H9 (cell line): ENCODE results near the gene RBSN. TPM values are rescaled to one million over a fixed set of nuclear protein-coding genes. Genes with fewer than 3 reads are reported as not detected.

Experiments used
- DNase-seq: peaks from one replicate; pipeline ENCODE4 v3.0.0-alpha.2; 2017
- H2AFZ ChIP-seq: one replicate; pipeline ENCODE4 v1.6.1; 2013; ENCODE audit warnings: mild to moderate bottlenecking, low read length, control low read depth, moderate library complexity
- H2AK5ac ChIP-seq: 2 replicates; pipeline ENCODE4 v1.6.1; 2013; ENCODE audit warnings: low read length, control low read depth, mixed read lengths; ENCODE audit not compliant: insufficient read length
- H2BK120ac ChIP-seq: one replicate; pipeline ENCODE4 v1.6.1; 2013; ENCODE audit warnings: low read depth, mild to moderate bottlenecking, low read length, control low read depth, inconsistent platforms; ENCODE audit not compliant: poor library complexity, severe bottlenecking
- H2BK12ac ChIP-seq: 2 replicates; pipeline ENCODE4 v1.6.1; 2013; ENCODE audit warnings: low read length, control low read depth, mixed read lengths, low read depth; ENCODE audit not compliant: insufficient read length
- H2BK15ac ChIP-seq: 2 replicates; pipeline ENCODE4 v1.6.1; 2013; ENCODE audit warnings: low read depth, low read length, control low read depth
- H2BK20ac ChIP-seq: one replicate; pipeline ENCODE4 v1.6.1; 2013; ENCODE audit warnings: low read depth, mild to moderate bottlenecking, low read length, control low read depth, inconsistent platforms; ENCODE audit not compliant: poor library complexity, severe bottlenecking
- H2BK5ac ChIP-seq: 2 replicates; pipeline ENCODE4 v1.6.1; 2013; ENCODE audit warnings: low read length, control low read depth, mixed read lengths; ENCODE audit not compliant: insufficient read length
- H3K14ac ChIP-seq: 2 replicates; pipeline ENCODE4 v1.6.1; 2013; ENCODE audit warnings: low read length, control low read depth; ENCODE audit not compliant: insufficient read depth
- H3K18ac ChIP-seq: 2 replicates; pipeline ENCODE4 v1.6.1; 2013; ENCODE audit warnings: low read depth, mild to moderate bottlenecking, mixed read lengths, low read length, control low read depth; ENCODE audit not compliant: insufficient read length
- H3K23ac ChIP-seq: 2 replicates; pipeline ENCODE4 v1.6.1; 2013; ENCODE audit warnings: low read length, control low read depth, mixed read lengths, low read depth; ENCODE audit not compliant: insufficient read length
- H3K23me2 ChIP-seq: 2 replicates; pipeline ENCODE4 v1.6.1; 2013; ENCODE audit warnings: low read depth, mild to moderate bottlenecking, mixed read lengths, low read length, control low read depth; ENCODE audit not compliant: insufficient read length, poor library complexity, severe bottlenecking
- H3K27ac ChIP-seq: 2 replicates; pipeline ENCODE4 v1.5.1; 2013; ENCODE audit warnings: low read length, control low read depth, mixed read lengths, low read depth; ENCODE audit not compliant: insufficient read length
- H3K27me3 ChIP-seq: 2 replicates; pipeline ENCODE4 v1.6.1; 2013; ENCODE audit warnings: low read length, control low read depth, inconsistent platforms; ENCODE audit not compliant: insufficient read depth
- H3K4ac ChIP-seq: 2 replicates; pipeline ENCODE4 v1.6.1; 2013; ENCODE audit warnings: low read depth, mild to moderate bottlenecking, control low read depth, inconsistent platforms, low read length, moderate library complexity
- H3K4me1 ChIP-seq: 2 replicates; pipeline ENCODE4 v1.6.1; 2013; ENCODE audit warnings: low read length, control low read depth, inconsistent platforms; ENCODE audit not compliant: insufficient read depth
- H3K4me2 ChIP-seq: 2 replicates; pipeline ENCODE4 v1.6.1; 2013; ENCODE audit warnings: low read length, control low read depth, mixed read lengths; ENCODE audit not compliant: insufficient read length, insufficient read depth
- H3K56ac ChIP-seq: 2 replicates; pipeline ENCODE4 v1.6.1; 2013; ENCODE audit warnings: low read depth, mild to moderate bottlenecking, mixed read lengths, low read length, control low read depth; ENCODE audit not compliant: insufficient read length
- H3K79me1 ChIP-seq: 2 replicates; pipeline ENCODE4 v1.6.1; 2013; ENCODE audit warnings: low read depth, mild to moderate bottlenecking, moderate library complexity, low read length, control low read depth, inconsistent platforms; ENCODE audit not compliant: insufficient read depth, poor library complexity, severe bottlenecking
- H3K79me2 ChIP-seq: 2 replicates; pipeline ENCODE4 v1.6.1; 2013; ENCODE audit warnings: low read length, control low read depth, inconsistent platforms; ENCODE audit not compliant: insufficient read depth
- H3K9ac ChIP-seq: 2 replicates; pipeline ENCODE4 v1.6.1; 2013; ENCODE audit warnings: low read length, control low read depth, mixed read lengths; ENCODE audit not compliant: insufficient read length; ENCODE audit errors: extremely low read depth
- H3K9me3 ChIP-seq: one replicate; pipeline ENCODE4 v1.6.1; 2013; ENCODE audit warnings: low read depth, low read length, inconsistent platforms; ENCODE audit not compliant: control insufficient read depth
- H3T11ph ChIP-seq: one replicate; pipeline ENCODE4 v1.6.1; 2013; ENCODE audit warnings: mild to moderate bottlenecking, low read length, control low read depth, inconsistent platforms
- H4K20me1 ChIP-seq: one replicate; pipeline ENCODE4 v1.6.1; 2013; ENCODE audit not compliant: control insufficient read depth, insufficient read length, insufficient read depth
- H4K5ac ChIP-seq: 2 replicates; pipeline ENCODE4 v1.6.1; 2013; ENCODE audit warnings: low read depth, mild to moderate bottlenecking, mixed read lengths, low read length, control low read depth; ENCODE audit not compliant: insufficient read length
- H4K8ac ChIP-seq: replicated peaks from 2 replicates; pipeline ENCODE4 v1.6.1; 2013; ENCODE audit warnings: low read length, control low read depth, mixed read lengths, low read depth; ENCODE audit not compliant: insufficient read length
- H4K91ac ChIP-seq: 2 replicates; pipeline ENCODE4 v1.6.1; 2013; ENCODE audit warnings: low read depth, mild to moderate bottlenecking, moderate library complexity, mixed read lengths, low read length, control low read depth; ENCODE audit not compliant: insufficient read length
- H3K27ac Mint-ChIP-seq, 3 experiments: 2 replicates in 2 of 3; 3 replicates in 1 of 3; pipeline ENCODE4 v1.8.0; 2020 to 2021; ENCODE audit warnings: mixed read lengths in 3 of 3, mild to moderate bottlenecking in 1 of 3, moderate library complexity in 1 of 3
- H3K27me3 Mint-ChIP-seq: 2 replicates; pipeline ENCODE4 v1.8.0; 2021; ENCODE audit warnings: low read depth, mild to moderate bottlenecking, moderate library complexity, mixed read lengths
- H3K36me3 Mint-ChIP-seq, 3 experiments: 2 replicates in 2 of 3; 3 replicates in 1 of 3; pipeline ENCODE4 v1.8.0; 2020 to 2021; ENCODE audit warnings: low read depth in 3 of 3, mixed read lengths in 3 of 3; ENCODE audit not compliant: insufficient read depth in 1 of 3
- H3K4me1 Mint-ChIP-seq, 2 experiments: 2 replicates each; pipeline ENCODE4 v1.8.0; 2020; ENCODE audit warnings: mixed read lengths in 2 of 2
- H3K4me3 Mint-ChIP-seq, 2 experiments: 2 replicates in 1 of 2; 3 replicates in 1 of 2; pipeline ENCODE4 v1.8.0; 2020 to 2021; ENCODE audit warnings: mild to moderate bottlenecking in 2 of 2, mixed read lengths in 2 of 2, moderate library complexity in 1 of 2
- H3K9me3 Mint-ChIP-seq, 2 experiments: 2 replicates in 1 of 2; 3 replicates in 1 of 2; pipeline ENCODE4 v1.8.0; 2020; ENCODE audit warnings: mild to moderate bottlenecking in 2 of 2, mixed read lengths in 2 of 2, moderate library complexity in 1 of 2
- WGBS: extraction: QIAGEN DNeasy Blood & Tissue Kit; methylation state at CpG from one replicate; pipeline ENCODE4 v1.1.7; 2013; ENCODE audit warnings: missing lambda C conversion rate, low lambda C conversion rate, mixed read lengths; ENCODE audit not compliant: insufficient read length; ENCODE audit errors: extremely low coverage; 5-methylcytosine and 5-hydroxymethylcytosine counted together
- total RNA-seq: library from RNA; stranded (reverse); gene quantifications from 2 replicates; pipeline ENCODE4 v1.2.1, GENCODE V29; 2021
- TF ChIP-seq, protein P1 (sequence below): fragments of 200-600 bp; sonication (generic); conservative IDR thresholded peaks from 3 replicates; pipeline ENCODE4 v1.8.0; 2021; ENCODE audit warnings: antibody characterized with exemption, mild to moderate bottlenecking

Gene RBSN
- total RNA-seq, 1 experiment from 2014 or later = 16.0 TPM

- Histone ChIP-seq H3K9me3 (no peaks in the 10 kb centered on the region), H3K14ac (no peak overlapping the region), H3K4ac (no peak overlapping the region), H3K4me1 (no peaks in the 10 kb centered on the region), H3K23me2 (no peaks in the 10 kb centered on the region), H2BK15ac (no peak overlapping the region), H3T11ph (no peak overlapping the region), H2AFZ (no peak overlapping the region), H3K9ac (no peak overlapping the region), H3K79me2 (no peaks in the 10 kb centered on the region), H4K8ac (no peak overlapping the region), H2BK20ac (no peak overlapping the region), H3K27ac (no peak overlapping the region), H4K91ac (no peak overlapping the region), H2BK12ac (no peak overlapping the region), H3K56ac (no peak overlapping the region), H3K79me1 (no peaks in the 10 kb centered on the region), H2BK5ac (no peak overlapping the region), H3K23ac (no peak overlapping the region), H2BK120ac (no peak overlapping the region), H3K27me3 (no peaks in the 10 kb centered on the region), H4K20me1 (no peaks in the 10 kb centered on the region), H2AK5ac (no peak overlapping the region), H3K4me2 (no peak overlapping the region), H3K18ac (no peak overlapping the region), H4K5ac (no peak overlapping the region)
- TF ChIP-seq, protein P1, sequence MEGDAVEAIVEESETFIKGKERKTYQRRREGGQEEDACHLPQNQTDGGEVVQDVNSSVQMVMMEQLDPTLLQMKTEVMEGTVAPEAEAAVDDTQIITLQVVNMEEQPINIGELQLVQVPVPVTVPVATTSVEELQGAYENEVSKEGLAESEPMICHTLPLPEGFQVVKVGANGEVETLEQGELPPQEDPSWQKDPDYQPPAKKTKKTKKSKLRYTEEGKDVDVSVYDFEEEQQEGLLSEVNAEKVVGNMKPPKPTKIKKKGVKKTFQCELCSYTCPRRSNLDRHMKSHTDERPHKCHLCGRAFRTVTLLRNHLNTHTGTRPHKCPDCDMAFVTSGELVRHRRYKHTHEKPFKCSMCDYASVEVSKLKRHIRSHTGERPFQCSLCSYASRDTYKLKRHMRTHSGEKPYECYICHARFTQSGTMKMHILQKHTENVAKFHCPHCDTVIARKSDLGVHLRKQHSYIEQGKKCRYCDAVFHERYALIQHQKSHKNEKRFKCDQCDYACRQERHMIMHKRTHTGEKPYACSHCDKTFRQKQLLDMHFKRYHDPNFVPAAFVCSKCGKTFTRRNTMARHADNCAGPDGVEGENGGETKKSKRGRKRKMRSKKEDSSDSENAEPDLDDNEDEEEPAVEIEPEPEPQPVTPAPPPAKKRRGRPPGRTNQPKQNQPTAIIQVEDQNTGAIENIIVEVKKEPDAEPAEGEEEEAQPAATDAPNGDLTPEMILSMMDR = no peak
- Mint-ChIP-seq H3K9me3 (no peaks in the 10 kb centered on the region; a peak in 1 of 5 replicates), H3K4me3 (no peak overlapping the region), H3K27ac (no peak overlapping the region), H3K36me3 (no peaks in the 10 kb centered on the region), H3K4me1 (peaks cover 0 to 3% of the 10 kb centered on the region in 2 experiments; a peak in 1 of 4 replicates), H3K27me3 (peaks cover 34% of the 10 kb centered on the region)
- WGBS = no CpG with 5 or more reads among the region's 3 CpGs
- no peak for DNase-seq
Observed at GRCh38 chr3:15121936-15122335, 23.0 kb upstream of the RBSN start.
